Measurements from ENCODE around the gene BIRC2. TPM values are rescaled to one million over a fixed set of nuclear protein-coding genes. Genes with fewer than 3 reads are reported as not detected.
A peak's percentile ranks its signal among the peaks of the same experiment; 100 is the strongest.

Gene BIRC2
- total RNA-seq, 1 donor from 2014 or later, result 52.1 TPM

DNA sequence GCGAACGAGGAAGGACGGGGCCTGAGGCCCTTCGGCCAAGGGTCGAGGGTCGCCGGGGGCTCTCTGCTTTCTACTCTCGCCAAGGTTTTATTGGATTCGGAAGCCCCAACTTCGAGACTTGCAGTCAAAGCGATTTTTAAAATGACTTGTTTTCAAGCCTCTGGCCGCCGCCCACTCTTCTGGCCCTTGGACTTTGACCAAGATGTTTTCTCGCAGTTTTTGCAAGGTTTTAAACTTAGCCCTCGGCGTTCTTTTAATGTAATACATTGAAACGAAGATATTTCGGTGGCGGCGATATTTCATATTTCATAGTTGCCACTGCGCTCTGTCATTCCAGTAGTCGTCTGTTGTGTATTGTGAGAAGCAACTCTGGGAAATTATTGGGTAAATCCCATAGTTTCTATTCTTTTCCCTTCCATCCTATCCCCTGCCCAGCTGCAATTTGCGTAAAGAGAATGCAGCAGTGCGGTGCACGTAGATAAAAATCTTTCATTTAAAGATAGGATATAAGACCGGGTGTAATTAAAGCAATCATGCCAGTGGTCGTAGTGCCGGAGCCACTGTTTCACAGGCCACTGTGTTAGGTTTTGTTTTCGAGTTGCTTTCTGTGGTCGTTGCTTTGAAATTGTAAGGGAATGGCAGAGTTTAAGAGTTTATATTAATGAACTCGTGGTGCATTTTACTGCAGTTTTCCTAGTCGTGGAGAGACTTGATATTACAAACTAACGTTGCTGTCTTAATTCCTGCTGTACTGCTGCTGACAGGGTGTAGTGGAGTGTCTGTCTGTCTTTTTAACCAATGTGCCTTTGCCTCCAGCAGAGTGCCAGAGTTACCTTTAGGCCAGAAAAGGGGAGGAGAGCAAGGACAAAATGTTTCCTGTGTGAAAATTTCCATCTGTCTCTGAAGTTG lies 702 bp downstream of the BIRC2 start:
- Histone ChIP-seq H3K36me3 (peaks cover 3 to 7% of the 10 kb centered on the region in 2 donors), H3K27me3 (no peaks in the 10 kb centered on the region), H3K4me1 (peaks cover 37% of the 10 kb centered on the region), H3K27ac (peak overlapping the region; percentile 98), H3K4me3 (peak overlapping the region; percentile 72 to 83), H3K9me3 (no peaks in the 10 kb centered on the region)
- no peak for DNase-seq (ENCODE audit: extremely low spot score in 2 of 2)
- intact Hi-C loops (cut with DNase I), result loop anchor here (5.0 to 10.0 kb wide), 2 partner anchors 53 to 105 kb away; partner anchors contain the start of gene TMEM123
- no peak for TF ChIP-seq POLR2AphosphoS5 (IDR thresholded peaks at IDR 0.05; ENCODE audit: insufficient read depth in 1 of 2, low read depth in 1 of 2)
- TF ChIP-seq POLR2A (IDR thresholded peaks at IDR 0.05), result no peak
- TF ChIP-seq, protein P1, sequence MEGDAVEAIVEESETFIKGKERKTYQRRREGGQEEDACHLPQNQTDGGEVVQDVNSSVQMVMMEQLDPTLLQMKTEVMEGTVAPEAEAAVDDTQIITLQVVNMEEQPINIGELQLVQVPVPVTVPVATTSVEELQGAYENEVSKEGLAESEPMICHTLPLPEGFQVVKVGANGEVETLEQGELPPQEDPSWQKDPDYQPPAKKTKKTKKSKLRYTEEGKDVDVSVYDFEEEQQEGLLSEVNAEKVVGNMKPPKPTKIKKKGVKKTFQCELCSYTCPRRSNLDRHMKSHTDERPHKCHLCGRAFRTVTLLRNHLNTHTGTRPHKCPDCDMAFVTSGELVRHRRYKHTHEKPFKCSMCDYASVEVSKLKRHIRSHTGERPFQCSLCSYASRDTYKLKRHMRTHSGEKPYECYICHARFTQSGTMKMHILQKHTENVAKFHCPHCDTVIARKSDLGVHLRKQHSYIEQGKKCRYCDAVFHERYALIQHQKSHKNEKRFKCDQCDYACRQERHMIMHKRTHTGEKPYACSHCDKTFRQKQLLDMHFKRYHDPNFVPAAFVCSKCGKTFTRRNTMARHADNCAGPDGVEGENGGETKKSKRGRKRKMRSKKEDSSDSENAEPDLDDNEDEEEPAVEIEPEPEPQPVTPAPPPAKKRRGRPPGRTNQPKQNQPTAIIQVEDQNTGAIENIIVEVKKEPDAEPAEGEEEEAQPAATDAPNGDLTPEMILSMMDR (IDR thresholded peaks at IDR 0.05), result no peak

DNA sequence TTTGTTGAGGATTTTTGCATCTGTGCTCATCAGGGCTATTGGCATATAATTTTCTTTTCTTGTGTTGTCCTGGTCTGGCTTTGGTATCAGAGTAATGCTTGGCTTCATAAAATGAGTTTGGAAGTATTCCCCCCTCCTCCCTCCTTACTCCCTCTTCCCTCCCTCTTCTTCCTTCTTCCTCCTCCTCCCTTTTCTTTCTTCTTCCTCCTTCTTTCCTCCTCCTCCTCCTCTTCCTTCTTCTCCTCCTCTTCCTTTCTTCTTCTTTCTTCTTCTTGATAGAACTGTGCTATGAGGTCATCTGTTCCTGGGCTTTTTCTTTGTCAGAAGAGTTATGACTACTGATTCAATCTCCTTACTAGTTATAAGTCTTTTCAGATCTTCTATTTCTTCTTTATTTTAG lies 10.1 kb downstream of the BIRC2 start:
- no peaks in the 10 kb centered on the region for H3K4me1 ChIP-seq
- H3K9me3 ChIP-seq, result no peaks in the 10 kb centered on the region
- TF ChIP-seq POLR2A (IDR thresholded peaks at IDR 0.05), result no peak
- TF ChIP-seq, protein P1 (IDR thresholded peaks at IDR 0.05), result no peak
- no peak for TF ChIP-seq POLR2AphosphoS5 (IDR thresholded peaks at IDR 0.05; ENCODE audit: insufficient read depth in 1 of 2, low read depth in 1 of 2)
- intact Hi-C loops (cut with DNase I), result no loop called here
- DNase-seq (ENCODE audit: extremely low spot score in 2 of 2), result no peak
- H3K4me3 ChIP-seq, result no peak overlapping the region
- H3K36me3 ChIP-seq, result peaks cover 0 to 45% of the 10 kb centered on the region in 2 donors
- no peaks in the 10 kb centered on the region for H3K27me3 ChIP-seq
- H3K27ac ChIP-seq, result no peak overlapping the region

DNA sequence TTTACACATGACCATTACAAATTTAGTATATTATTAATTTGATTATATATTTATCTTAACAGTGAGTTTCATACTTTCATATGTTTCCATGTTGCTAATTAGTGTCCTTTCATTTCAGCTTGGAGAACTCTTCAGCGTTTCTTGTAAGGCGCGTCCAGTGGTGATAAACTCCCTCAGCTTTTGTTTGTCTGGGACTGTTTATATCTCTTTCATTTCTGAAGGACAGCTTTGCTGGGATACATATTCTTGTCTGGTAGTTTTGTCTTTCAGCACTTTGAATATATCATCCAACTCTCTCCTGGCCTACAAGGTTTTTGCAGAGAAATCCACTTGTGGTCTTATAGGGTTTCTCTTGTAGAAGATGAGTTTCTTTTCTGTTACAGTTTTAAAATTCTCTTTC lies 12.4 kb downstream of the BIRC2 start:
- peaks cover 0 to 49% of the 10 kb centered on the region in 2 donors for H3K36me3 ChIP-seq

DNA sequence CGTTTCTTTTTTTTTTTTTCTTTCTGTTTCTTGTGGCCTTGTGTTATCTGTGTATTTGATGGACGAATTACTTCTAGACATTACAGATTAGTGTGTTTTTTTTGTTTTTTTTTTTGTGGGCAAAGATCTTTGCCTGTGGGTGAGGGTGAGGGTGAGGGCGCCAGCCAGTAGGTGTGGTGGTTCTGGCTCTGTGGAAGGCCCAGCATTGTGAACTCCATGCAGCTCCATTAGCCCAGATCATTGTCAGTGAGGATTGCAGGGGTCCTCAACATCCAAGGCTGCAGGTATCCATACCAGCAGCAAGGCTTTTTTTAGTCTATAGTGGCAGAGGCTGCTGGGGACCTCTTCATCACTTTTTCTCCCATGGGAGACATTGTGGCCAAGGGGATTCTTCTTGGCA lies 13.7 kb downstream of the BIRC2 start:
- intact Hi-C loops (cut with DNase I), result no loop called here
- H3K4me1 ChIP-seq, result no peaks in the 10 kb centered on the region
- no peak overlapping the region for H3K27ac ChIP-seq
- no peaks in the 10 kb centered on the region for H3K9me3 ChIP-seq
- TF ChIP-seq, protein P1 (IDR thresholded peaks at IDR 0.05), result no peak
- TF ChIP-seq POLR2A (IDR thresholded peaks at IDR 0.05), result no peak
- TF ChIP-seq POLR2AphosphoS5 (IDR thresholded peaks at IDR 0.05; ENCODE audit: insufficient read depth in 1 of 2, low read depth in 1 of 2), result no peak
- H3K36me3 ChIP-seq, result peaks cover 0 to 62% of the 10 kb centered on the region in 2 donors
- no peak overlapping the region for H3K4me3 ChIP-seq
- H3K27me3 ChIP-seq, result no peaks in the 10 kb centered on the region
- no peak for DNase-seq (ENCODE audit: extremely low spot score in 2 of 2)

More for the DNA sequence above, 12.4 kb downstream of the BIRC2 start:
- Histone ChIP-seq H3K27me3 (no peaks in the 10 kb centered on the region), H3K27ac (no peak overlapping the region), H3K9me3 (no peaks in the 10 kb centered on the region), H3K4me3 (no peak overlapping the region), H3K4me1 (no peaks in the 10 kb centered on the region)
- TF ChIP-seq POLR2A (IDR thresholded peaks at IDR 0.05) (no peak), POLR2AphosphoS5 (IDR thresholded peaks at IDR 0.05; ENCODE audit: insufficient read depth in 1 of 2, low read depth in 1 of 2) (no peak)
- TF ChIP-seq, protein P1 (IDR thresholded peaks at IDR 0.05), result no peak
- no peak for DNase-seq (ENCODE audit: extremely low spot score in 2 of 2)
- intact Hi-C loops (cut with DNase I), result no loop called here
